GM19372 (cell line): ENCODE measurements around the gene KLRC3.
"Not testable (repeated sequence)": the region's sequence is repeated elsewhere in the genome, so short reads cannot be mapped to it uniquely, and the experiment has no call there.

Experiments
- ATAC-seq: cut with Tn5 transposase; IDR thresholded peaks from one replicate; pipeline ENCODE4 v1.9.1; 2021; ENCODE audit warnings: mild to moderate bottlenecking, low read depth, moderate library complexity; ENCODE audit not compliant: unreplicated experiment

The KLRC3 gene

DNA sequence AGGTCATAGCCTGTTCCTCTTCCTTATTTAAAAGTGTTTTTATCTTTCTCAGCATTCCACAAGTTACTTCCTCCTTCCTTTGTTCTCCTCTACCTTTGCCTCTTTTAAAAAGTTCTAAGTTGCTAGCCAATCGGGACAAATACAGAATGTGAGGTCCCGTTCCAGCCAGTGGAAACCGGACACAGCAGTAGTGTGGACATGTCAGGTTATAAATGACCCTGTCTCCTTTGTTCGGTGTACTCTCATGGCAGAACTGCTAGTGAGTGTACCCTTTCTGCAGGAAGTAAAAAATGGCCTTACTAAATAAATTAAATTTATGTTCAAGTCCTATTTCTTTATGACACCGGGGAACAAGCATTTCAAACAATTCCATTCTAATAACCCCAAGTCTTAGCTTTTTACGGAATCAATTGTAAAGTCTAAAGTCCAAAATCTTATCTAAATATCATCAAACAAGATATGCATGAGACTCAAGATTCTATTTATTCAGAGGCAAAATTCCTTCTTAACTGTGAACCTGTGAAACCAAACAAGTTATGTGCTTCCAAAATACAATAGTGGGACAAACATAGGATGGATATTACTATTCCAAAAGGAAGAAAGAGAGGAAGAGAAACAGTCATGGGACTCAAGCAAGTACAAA lies 48.4 kb downstream of the KLRC3 start:
- ATAC-seq = not testable (repeated sequence)

DNA sequence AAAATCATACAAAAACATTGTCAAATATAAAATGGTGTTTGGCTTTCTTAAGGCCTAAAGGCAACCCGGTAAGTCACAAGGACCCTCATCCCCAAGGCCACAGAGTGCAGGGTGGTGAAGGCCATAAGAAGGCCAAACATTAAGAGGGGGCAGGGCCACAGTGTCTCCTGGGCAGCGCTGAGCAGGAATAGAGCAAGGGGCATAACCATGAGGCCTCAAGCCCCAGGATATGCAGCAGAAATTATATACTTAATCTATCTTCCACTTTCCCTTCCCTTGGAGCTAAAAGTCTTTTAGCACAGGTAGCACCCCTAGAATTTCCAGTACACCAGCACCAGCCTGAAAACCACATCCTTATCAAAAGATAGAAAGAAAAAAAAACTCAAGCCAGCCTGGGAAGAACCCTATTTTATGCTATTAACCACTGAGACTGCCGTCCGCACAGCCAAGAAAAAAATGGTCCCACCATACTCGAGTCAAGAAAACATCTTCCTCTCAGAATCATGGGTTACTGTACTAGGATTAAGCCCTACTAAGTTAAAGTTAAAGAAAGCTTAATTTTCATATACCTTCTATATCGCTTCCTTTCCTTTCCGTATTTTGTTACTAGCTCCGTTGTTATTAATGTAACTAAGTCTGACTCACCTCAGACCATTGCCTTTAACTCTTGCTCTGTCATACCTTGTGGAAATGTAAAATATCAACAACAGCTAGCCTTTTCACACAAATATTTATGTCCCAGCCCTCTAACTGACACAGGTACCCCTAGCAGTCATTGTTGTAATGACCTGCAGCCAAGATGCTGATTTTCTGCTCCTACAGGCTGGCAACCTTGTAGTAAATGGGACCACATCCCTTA lies 50.6 kb downstream of the KLRC3 start:
- ATAC-seq = no peak

- ATAC-seq = no peak
Measured at GRCh38 chr12:10368206-10369171, 51.9 kb downstream of the KLRC3 start.

DNA sequence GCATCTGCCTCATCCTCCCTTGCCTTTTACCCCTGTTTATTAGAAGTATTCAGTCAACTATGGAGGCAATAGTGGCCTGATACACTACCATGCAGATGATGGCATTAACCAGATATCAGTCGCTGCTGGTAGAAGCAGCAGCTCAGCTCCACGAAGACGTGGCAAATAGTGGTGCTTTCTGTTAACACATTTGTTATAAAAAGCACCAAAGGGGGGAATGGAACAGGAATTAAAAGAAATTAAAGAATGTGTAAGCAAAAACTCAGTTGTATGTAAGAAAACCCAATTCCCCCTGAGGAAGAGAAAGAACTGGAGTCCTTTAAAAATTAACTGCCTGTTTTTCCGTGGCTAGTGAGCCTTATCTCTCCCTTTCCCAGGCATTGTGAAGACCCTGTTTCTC lies 52.7 kb downstream of the KLRC3 start:
- not testable (repeated sequence) for ATAC-seq

- ATAC-seq = no peak
Measured at GRCh38 chr12:10366875-10367274, 53.5 kb downstream of the KLRC3 start.

- no peak for ATAC-seq
Measured at GRCh38 chr12:10365696-10366405, 54.5 kb downstream of the KLRC3 start.

GRCh38 chr12:10364815-10365622 lies 55.4 kb downstream of the KLRC3 start:
- ATAC-seq = peak; percentile 47

- peak; percentile 65 for ATAC-seq
Measured at GRCh38 chr12:10363914-10364814, 56.2 kb downstream of the KLRC3 start.

DNA sequence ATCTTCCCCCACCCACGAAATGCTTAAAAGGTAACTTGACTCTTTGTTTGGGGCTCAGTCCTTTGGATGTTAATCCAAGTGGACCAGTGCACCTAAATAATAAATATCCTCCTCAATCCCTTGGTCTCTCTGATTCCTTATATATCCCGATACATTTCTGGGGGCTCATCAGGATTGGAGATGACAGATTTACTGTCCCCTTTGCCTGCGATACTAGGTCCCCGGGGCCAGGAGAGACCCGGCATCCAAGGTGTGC lies 56.8 kb downstream of the KLRC3 start:
- no peak for ATAC-seq

DNA sequence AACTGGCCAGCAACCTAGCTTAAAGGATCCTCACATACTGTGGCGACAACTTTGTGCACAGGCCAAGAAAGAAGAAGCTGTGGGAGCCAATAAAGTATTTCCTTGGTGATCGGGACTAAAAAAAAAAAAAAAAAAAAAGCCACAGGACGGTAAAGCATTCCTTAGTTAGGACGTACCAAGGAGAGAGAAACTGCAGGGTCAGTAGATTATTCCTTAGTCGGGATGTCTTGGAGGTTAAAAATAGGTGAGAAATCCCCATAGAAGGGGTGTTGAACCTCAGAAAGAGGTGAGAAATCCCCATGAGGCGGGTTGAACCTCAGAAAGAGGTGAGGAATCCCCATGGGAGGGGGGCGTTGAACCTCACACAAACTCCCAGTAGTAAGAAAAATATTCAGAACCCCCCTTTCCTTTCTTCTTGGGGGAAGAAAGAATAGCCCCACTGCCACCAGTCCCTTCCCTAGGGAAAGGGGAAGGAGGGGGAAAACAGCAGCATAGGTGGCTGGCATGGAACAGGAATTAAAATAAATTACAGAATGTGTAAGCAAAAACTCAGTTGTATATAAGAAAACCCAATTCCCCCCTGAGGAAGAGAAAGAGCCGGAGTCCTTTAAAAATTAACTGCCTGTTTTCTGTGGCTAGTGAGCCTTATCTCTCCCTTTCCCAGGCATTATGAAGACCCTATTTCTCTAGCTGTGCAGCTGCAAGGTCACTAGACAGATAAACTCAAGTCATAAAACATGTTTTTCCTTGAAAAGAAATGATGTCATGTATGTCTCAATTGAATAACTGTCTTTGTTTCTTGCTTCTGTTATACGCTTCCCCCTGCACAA lies 57.4 kb downstream of the KLRC3 start:
- no peak for ATAC-seq

DNA sequence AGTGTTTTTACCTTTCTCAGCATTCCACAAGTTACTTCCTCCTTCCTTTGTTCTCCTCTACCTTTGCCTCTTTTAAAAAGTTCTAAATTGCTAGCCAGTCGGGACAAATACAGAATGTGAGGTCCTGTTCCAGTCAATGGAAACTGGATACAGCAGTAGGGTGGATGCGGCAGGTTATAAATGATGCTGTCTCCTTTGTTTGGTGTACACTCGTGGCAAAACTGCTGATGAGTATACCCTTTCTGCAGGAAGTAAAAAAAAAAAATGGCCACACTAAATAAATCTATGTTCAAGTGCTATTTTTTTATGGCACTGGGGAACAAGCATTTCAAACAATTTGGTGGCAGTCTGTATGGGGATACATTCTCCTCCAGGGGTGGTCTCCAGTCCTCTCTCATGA lies 58.1 kb downstream of the KLRC3 start:
- ATAC-seq = no peak
